ENCODE results near the gene LRP2. TPM values are rescaled to one million over a fixed set of nuclear protein-coding genes. Genes with fewer than 3 reads are reported as not detected.

LRP2 gene
- polyA plus RNA-seq, 3 donors = not detected

DNA sequence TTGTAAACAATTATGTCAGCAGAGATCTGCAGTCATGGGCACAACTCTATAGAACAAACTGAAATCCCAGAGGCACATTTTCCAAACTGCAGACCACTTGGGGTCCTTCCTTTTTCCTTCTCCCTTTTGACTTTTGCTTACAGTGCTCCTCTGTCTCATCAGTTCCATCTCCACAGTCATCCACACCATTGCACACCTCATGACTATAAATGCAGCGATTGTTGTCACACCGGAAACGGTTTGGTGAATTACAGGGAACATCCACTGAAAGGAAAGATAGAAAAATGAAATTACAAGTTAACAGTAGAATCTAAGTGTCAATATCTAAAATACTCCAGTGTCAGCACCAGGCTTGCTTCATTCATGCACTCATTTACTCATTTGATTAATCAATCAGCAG lies 196.5 kb downstream of the LRP2 start:
- H3K79me2 ChIP-seq (ENCODE audit: insufficient read depth, low read length) = no peaks in the 10 kb centered on the region
- no peaks in the 10 kb centered on the region for H3K36me3 ChIP-seq (replicated peaks in 1 of 2; ENCODE audit: control insufficient read depth in 1 of 2, insufficient read depth in 2 of 2, low read length in 2 of 2)
- no peaks in the 10 kb centered on the region for H3K9me3 ChIP-seq (replicated peaks in 1 of 2; ENCODE audit: control insufficient read depth in 1 of 2, insufficient read depth in 1 of 2, low read length in 2 of 2)
- intact Hi-C loops (cut with micrococcal nuclease) = no loop called here
- Mint-ChIP-seq H3K36me3 (no peaks in the 10 kb centered on the region), H3K4me1 (no peaks in the 10 kb centered on the region), H3K27ac (no peak overlapping the region), H3K9me3 (peaks cover 0 to 4% (median 0%) of the 10 kb centered on the region in 7 donors), H3K4me3 (no peak overlapping the region), H3K27me3 (ENCODE audit: low read depth in 3 of 3) (peaks cover 2 to 4% (median 3%) of the 10 kb centered on the region in 3 donors)
- H3K4me1 ChIP-seq (ENCODE audit: control insufficient read depth in 1 of 2, insufficient read depth in 2 of 2, low read length in 2 of 2) = no peaks in the 10 kb centered on the region
- no peaks in the 10 kb centered on the region for H3K27me3 ChIP-seq (ENCODE audit: control insufficient read depth in 2 of 2, insufficient read depth in 2 of 2, low read length in 2 of 2)
- no peaks in the 10 kb centered on the region for H4K20me1 ChIP-seq (ENCODE audit: insufficient read depth, low read length)
- H3K9ac ChIP-seq (ENCODE audit: insufficient read depth, low read length, poor library complexity, severe bottlenecking) = no peak overlapping the region
- TF ChIP-seq, protein P1, sequence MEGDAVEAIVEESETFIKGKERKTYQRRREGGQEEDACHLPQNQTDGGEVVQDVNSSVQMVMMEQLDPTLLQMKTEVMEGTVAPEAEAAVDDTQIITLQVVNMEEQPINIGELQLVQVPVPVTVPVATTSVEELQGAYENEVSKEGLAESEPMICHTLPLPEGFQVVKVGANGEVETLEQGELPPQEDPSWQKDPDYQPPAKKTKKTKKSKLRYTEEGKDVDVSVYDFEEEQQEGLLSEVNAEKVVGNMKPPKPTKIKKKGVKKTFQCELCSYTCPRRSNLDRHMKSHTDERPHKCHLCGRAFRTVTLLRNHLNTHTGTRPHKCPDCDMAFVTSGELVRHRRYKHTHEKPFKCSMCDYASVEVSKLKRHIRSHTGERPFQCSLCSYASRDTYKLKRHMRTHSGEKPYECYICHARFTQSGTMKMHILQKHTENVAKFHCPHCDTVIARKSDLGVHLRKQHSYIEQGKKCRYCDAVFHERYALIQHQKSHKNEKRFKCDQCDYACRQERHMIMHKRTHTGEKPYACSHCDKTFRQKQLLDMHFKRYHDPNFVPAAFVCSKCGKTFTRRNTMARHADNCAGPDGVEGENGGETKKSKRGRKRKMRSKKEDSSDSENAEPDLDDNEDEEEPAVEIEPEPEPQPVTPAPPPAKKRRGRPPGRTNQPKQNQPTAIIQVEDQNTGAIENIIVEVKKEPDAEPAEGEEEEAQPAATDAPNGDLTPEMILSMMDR (IDR thresholded peaks at IDR 0.05) = no peak
- WGBS (ENCODE audit: insufficient coverage) = no CpG with 5 or more reads among the region's 3 CpGs
- no peak for DNase-seq
- no peak overlapping the region for H3K27ac ChIP-seq (ENCODE audit: low read depth in 1 of 2, low read length in 2 of 2)
- no peak overlapping the region for H2AFZ ChIP-seq (ENCODE audit: insufficient read depth, low read depth, low read length, poor library complexity, severe bottlenecking)
- H3K4me3 ChIP-seq (replicated peaks in 1 of 3; ENCODE audit: low read depth in 2 of 3, low read length in 3 of 3) = no peak overlapping the region
- no peak overlapping the region for H3K4me2 ChIP-seq (replicated peaks; ENCODE audit: extremely low read depth, low read length, poor library complexity, severe bottlenecking)

DNA sequence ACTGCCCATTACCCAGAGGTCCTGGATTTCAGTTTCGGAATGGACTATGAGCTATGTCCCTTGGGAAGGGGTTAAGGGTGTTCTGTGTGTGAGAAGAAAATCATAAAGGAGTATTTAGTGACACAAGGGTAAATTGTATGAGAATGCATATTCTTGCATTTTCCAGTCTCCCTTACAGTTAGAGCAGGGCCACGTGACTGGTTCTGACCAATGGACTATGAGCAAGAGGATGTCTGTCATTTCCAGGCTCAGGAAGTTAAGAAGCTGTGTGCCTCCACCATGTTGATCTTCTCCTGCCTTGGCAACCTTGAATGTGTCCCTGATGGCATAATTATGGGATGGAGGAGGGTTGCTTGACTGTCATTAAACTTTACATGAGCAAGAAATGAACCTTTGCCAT lies 198.0 kb downstream of the LRP2 start:
- intact Hi-C loops (cut with micrococcal nuclease) = no loop called here
- Histone ChIP-seq H3K27ac (ENCODE audit: low read depth in 1 of 2, low read length in 2 of 2) (no peak overlapping the region), H3K36me3 (replicated peaks in 1 of 2; ENCODE audit: control insufficient read depth in 1 of 2, insufficient read depth in 2 of 2, low read length in 2 of 2) (no peaks in the 10 kb centered on the region), H3K4me2 (replicated peaks; ENCODE audit: extremely low read depth, low read length, poor library complexity, severe bottlenecking) (no peak overlapping the region), H3K9ac (ENCODE audit: insufficient read depth, low read length, poor library complexity, severe bottlenecking) (no peak overlapping the region), H3K9me3 (replicated peaks in 1 of 2; ENCODE audit: control insufficient read depth in 1 of 2, insufficient read depth in 1 of 2, low read length in 2 of 2) (no peaks in the 10 kb centered on the region), H4K20me1 (ENCODE audit: insufficient read depth, low read length) (no peaks in the 10 kb centered on the region), H2AFZ (ENCODE audit: insufficient read depth, low read depth, low read length, poor library complexity, severe bottlenecking) (no peak overlapping the region), H3K4me3 (replicated peaks in 1 of 3; ENCODE audit: low read depth in 2 of 3, low read length in 3 of 3) (no peak overlapping the region), H3K4me1 (ENCODE audit: control insufficient read depth in 1 of 2, insufficient read depth in 2 of 2, low read length in 2 of 2) (no peaks in the 10 kb centered on the region), H3K27me3 (ENCODE audit: control insufficient read depth in 2 of 2, insufficient read depth in 2 of 2, low read length in 2 of 2) (no peaks in the 10 kb centered on the region), H3K79me2 (ENCODE audit: insufficient read depth, low read length) (no peaks in the 10 kb centered on the region)
- Mint-ChIP-seq H3K27ac (no peak overlapping the region), H3K4me3 (no peak overlapping the region), H3K27me3 (ENCODE audit: low read depth in 3 of 3) (peaks cover 0 to 4% (median 1%) of the 10 kb centered on the region in 3 donors), H3K4me1 (no peaks in the 10 kb centered on the region), H3K9me3 (peaks cover 0 to 4% (median 0%) of the 10 kb centered on the region in 7 donors), H3K36me3 (no peaks in the 10 kb centered on the region)
- DNase-seq = no peak
- 0% methylated on average over 1 of the region's 2 CpGs for WGBS (ENCODE audit: insufficient coverage)
- TF ChIP-seq, protein P1 (IDR thresholded peaks at IDR 0.05) = no peak
